ENCODE results near the gene HOXC10. TPM values are rescaled to one million over a fixed set of nuclear protein-coding genes. Genes with fewer than 3 reads are reported as not detected.

HOXC10 gene
- total and polyA plus RNA-seq, 2 donors from 2014 or later = 49.7 to 50.7 TPM

DNA sequence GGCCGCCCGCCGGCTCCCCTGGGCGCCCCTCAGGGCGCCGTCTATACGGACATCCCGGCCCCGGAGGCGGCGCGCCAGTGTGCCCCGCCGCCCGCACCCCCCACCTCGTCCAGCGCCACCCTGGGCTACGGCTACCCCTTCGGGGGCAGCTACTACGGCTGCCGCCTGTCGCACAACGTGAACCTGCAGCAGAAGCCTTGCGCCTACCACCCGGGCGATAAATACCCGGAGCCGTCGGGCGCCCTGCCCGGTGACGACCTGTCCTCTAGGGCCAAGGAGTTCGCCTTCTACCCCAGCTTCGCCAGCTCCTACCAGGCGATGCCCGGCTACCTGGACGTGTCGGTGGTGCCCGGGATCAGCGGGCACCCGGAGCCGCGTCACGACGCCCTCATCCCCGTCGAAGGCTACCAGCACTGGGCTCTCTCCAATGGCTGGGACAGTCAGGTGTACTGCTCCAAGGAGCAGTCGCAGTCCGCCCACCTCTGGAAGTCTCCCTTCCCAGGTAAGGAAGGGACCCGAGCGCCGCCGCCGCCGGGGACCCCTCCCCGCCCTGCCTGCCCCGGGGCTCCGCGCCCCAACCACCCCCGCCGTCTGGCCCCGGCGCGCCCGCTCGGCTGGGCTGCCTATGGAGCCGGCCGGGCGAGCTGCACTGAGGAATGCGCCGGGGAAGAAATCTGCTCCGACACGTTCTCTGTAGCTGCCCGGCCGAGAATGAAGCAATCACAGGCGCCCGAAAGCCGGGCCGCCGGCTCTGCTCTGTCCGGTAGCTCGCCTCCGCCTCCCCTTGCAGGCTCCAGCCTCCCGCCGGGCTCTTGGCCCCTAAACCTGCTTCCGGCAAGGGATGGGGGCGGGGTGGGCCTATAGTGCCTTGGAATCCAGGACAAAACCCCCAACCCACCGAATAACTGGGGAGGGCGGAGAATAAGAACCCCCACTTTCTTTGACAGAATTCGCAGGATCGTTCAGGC, 45.5 kb upstream of the HOXC10 start:
- Histone ChIP-seq H3K4me1 (ENCODE audit: control insufficient read depth in 2 of 3, insufficient read depth in 2 of 3, low read depth in 1 of 3, low read length in 3 of 3) (peaks cover 0 to 2% (median 0%) of the 10 kb centered on the region in 3 donors), H3K9ac (ENCODE audit: low read length in 3 of 3) (no peak overlapping the region), H3K4me3 (ENCODE audit: low read length in 3 of 3) (no peak overlapping the region), H3K9me3 (ENCODE audit: control insufficient read depth in 2 of 3, insufficient read depth in 1 of 3, low read length in 3 of 3) (no peaks in the 10 kb centered on the region), H3K27ac (ENCODE audit: low read depth in 2 of 2, low read length in 2 of 2) (no peak overlapping the region), H3K36me3 (ENCODE audit: control insufficient read depth in 2 of 3, insufficient read depth in 3 of 3, low read length in 3 of 3) (no peaks in the 10 kb centered on the region), H3K27me3 (ENCODE audit: control insufficient read depth, insufficient read depth, low read length) (peaks cover 81% of the 10 kb centered on the region)
- TF ChIP-seq, protein P1, sequence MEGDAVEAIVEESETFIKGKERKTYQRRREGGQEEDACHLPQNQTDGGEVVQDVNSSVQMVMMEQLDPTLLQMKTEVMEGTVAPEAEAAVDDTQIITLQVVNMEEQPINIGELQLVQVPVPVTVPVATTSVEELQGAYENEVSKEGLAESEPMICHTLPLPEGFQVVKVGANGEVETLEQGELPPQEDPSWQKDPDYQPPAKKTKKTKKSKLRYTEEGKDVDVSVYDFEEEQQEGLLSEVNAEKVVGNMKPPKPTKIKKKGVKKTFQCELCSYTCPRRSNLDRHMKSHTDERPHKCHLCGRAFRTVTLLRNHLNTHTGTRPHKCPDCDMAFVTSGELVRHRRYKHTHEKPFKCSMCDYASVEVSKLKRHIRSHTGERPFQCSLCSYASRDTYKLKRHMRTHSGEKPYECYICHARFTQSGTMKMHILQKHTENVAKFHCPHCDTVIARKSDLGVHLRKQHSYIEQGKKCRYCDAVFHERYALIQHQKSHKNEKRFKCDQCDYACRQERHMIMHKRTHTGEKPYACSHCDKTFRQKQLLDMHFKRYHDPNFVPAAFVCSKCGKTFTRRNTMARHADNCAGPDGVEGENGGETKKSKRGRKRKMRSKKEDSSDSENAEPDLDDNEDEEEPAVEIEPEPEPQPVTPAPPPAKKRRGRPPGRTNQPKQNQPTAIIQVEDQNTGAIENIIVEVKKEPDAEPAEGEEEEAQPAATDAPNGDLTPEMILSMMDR (IDR thresholded peaks at IDR 0.05; ENCODE audit: borderline replicate concordance, extremely low read depth, insufficient read depth) = no peak
- FAIRE-seq (no peak), DNase-seq (peak in 4 of 5 donors; percentile 74 to 79 (median 76))
- intact Hi-C loops (cut with DNase I) = no loop called here

DNA sequence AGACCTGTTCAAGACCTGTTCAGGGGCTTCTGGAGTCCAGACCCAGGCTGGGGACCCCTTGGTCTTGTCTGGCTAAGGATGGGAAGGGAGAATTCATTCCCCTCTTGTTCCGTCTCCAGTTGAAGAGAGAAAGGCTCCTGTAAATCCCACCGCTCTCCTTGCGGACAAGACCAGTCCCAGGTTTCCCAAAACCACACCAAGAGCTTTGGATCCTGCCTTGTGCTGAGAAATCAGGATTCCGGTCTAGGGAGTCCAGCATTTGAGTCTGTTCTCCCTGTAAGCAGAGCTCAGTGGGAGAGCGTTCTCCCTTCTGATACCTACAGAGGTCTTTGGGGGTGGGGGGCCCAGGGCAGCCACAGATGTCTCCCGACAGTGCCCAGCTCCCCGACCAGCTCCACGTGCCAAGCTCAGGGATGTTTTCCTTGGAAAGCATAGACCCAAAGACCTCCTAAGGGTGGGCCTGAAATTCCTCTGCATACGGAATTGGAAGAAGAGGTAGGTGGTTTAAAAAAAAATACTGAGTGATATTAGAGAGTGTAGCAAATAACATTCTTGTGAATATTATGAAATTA, 44.4 kb upstream of the HOXC10 start:
- H3K9me3 ChIP-seq (ENCODE audit: control insufficient read depth in 2 of 3, insufficient read depth in 1 of 3, low read length in 3 of 3) = no peaks in the 10 kb centered on the region
- no peaks in the 10 kb centered on the region for H3K36me3 ChIP-seq (ENCODE audit: control insufficient read depth in 2 of 3, insufficient read depth in 3 of 3, low read length in 3 of 3)
- no peak overlapping the region for H3K27ac ChIP-seq (ENCODE audit: low read depth in 2 of 2, low read length in 2 of 2)
- FAIRE-seq (no peak), DNase-seq (peak in 1 of 5 donors; percentile 11)
- no peak overlapping the region for H3K4me3 ChIP-seq (ENCODE audit: low read length in 3 of 3)
- H3K27me3 ChIP-seq (ENCODE audit: control insufficient read depth, insufficient read depth, low read length) = peaks cover 81% of the 10 kb centered on the region
- intact Hi-C loops (cut with DNase I) = no loop called here
- H3K9ac ChIP-seq (ENCODE audit: low read length in 3 of 3) = no peak overlapping the region
- TF ChIP-seq, protein P1 (IDR thresholded peaks at IDR 0.05; ENCODE audit: borderline replicate concordance, extremely low read depth, insufficient read depth) = no peak
- peaks cover 0 to 2% (median 0%) of the 10 kb centered on the region in 3 donors for H3K4me1 ChIP-seq (ENCODE audit: control insufficient read depth in 2 of 3, insufficient read depth in 2 of 3, low read depth in 1 of 3, low read length in 3 of 3)

DNA sequence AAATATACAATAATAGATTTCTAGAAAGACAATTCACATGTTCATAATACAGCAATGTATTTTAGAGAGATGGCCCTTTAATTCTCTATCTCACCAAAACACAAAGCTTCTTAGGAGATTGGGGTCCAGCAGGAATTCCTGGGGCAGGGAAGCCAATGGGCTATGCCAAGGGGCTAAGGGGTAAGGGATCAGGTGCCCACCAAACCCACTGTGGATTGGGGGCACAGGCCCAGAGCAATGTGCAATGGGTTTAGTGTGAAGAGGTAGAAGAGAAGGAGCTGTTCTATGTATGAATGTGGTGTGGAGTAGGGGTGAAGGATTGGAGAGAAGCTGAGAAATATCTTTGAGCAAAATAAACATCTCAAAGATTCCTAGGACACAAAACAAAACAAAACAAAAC, 43.8 kb upstream of the HOXC10 start:
- Histone ChIP-seq H3K36me3 (ENCODE audit: control insufficient read depth in 2 of 3, insufficient read depth in 3 of 3, low read length in 3 of 3) (no peaks in the 10 kb centered on the region), H3K9me3 (ENCODE audit: control insufficient read depth in 2 of 3, insufficient read depth in 1 of 3, low read length in 3 of 3) (no peaks in the 10 kb centered on the region), H3K9ac (ENCODE audit: low read length in 3 of 3) (no peak overlapping the region), H3K4me1 (ENCODE audit: control insufficient read depth in 2 of 3, insufficient read depth in 2 of 3, low read depth in 1 of 3, low read length in 3 of 3) (peaks cover 0 to 2% (median 0%) of the 10 kb centered on the region in 3 donors), H3K4me3 (ENCODE audit: low read length in 3 of 3) (no peak overlapping the region), H3K27ac (ENCODE audit: low read depth in 2 of 2, low read length in 2 of 2) (no peak overlapping the region), H3K27me3 (ENCODE audit: control insufficient read depth, insufficient read depth, low read length) (peaks cover 81% of the 10 kb centered on the region)
- no peak for FAIRE-seq
- intact Hi-C loops (cut with DNase I) = no loop called here
- TF ChIP-seq, protein P1 (IDR thresholded peaks at IDR 0.05; ENCODE audit: borderline replicate concordance, extremely low read depth, insufficient read depth) = no peak
- DNase-seq = no peak

Data from kidney (tissue), 14 donors.